Common myeloid progenitor, CD34-positive (primary cell): ENCODE results near the gene CDC42EP1. TPM values are rescaled to one million over a fixed set of nuclear protein-coding genes. Genes with fewer than 3 reads are reported as not detected.

Experiments used
- CTCF ChIA-PET: fragments of 350-600 bp; sonication (Branson Sonifier 250); formaldehyde crosslinking; loops from one replicate; lab custom pipeline; 2021; ENCODE audit warnings: antibody characterized with exemption; lab: Charles Lee
- POLR2A ChIA-PET: fragments of 350-600 bp; sonication (Branson Sonifier 250); formaldehyde crosslinking; loops from one replicate; lab custom pipeline; 2021; ENCODE audit warnings: antibody characterized with exemption; lab: Charles Lee
- DNase-seq, 3 donors: peaks; one replicate each; pipeline versions ENCODE4 v3.0.0 to v3.0.0-alpha.2; 2013
- H3K27ac ChIP-seq, 2 experiments: 1 replicate in 1 of 2; 2 replicates in 1 of 2; pipeline ENCODE4 v1.7.0; 2013; ENCODE audit warnings: inconsistent platforms in 2 of 2, low read length in 2 of 2, mild to moderate bottlenecking in 2 of 2, low read depth in 1 of 2, moderate library complexity in 1 of 2; ENCODE audit not compliant: severe bottlenecking in 2 of 2, insufficient read depth in 1 of 2, poor library complexity in 1 of 2
- H3K27me3 ChIP-seq, 5 experiments: replicated peaks in 2 of 5; 1 replicate in 3 of 5; 2 replicates in 2 of 5; pipeline versions ENCODE4 v1.6.1 to v1.7.0; 2013; ENCODE audit warnings: low read length in 4 of 5, mild to moderate bottlenecking in 2 of 5, moderate library complexity in 2 of 5, inconsistent platforms in 1 of 5; ENCODE audit not compliant: insufficient read depth in 5 of 5, control insufficient read depth in 4 of 5
- H3K36me3 ChIP-seq, 4 experiments: 1 replicate in 2 of 4; 2 replicates in 2 of 4; pipeline versions ENCODE4 v1.6.1 to v1.7.0; 2013; ENCODE audit warnings: low read length in 3 of 4, control low read depth in 1 of 4, mild to moderate bottlenecking in 1 of 4; ENCODE audit not compliant: control insufficient read depth in 4 of 4, insufficient read depth in 4 of 4
- H3K4me1 ChIP-seq, 4 experiments: 1 replicate in 3 of 4; 2 replicates in 1 of 4; pipeline versions ENCODE4 v1.6.1 to v1.7.1; 2013; ENCODE audit warnings: low read length in 3 of 4, mild to moderate bottlenecking in 3 of 4, control low read depth in 1 of 4, inconsistent platforms in 1 of 4, moderate library complexity in 1 of 4; ENCODE audit not compliant: control insufficient read depth in 4 of 4, insufficient read depth in 4 of 4; ENCODE audit errors: control extremely low read depth in 1 of 4
- H3K4me3 ChIP-seq, 7 experiments: 1 replicate in 4 of 7; 2 replicates in 3 of 7; pipeline versions ENCODE4 v1.5.1 to v1.7.0; 2013; ENCODE audit warnings: mild to moderate bottlenecking in 7 of 7, low read length in 6 of 7, moderate library complexity in 6 of 7, inconsistent platforms in 2 of 7, low read depth in 2 of 7, control low read depth in 1 of 7; ENCODE audit not compliant: insufficient read depth in 4 of 7, control insufficient read depth in 1 of 7; ENCODE audit errors: extremely low read depth in 1 of 7
- H3K9me3 ChIP-seq, 5 experiments: 1 replicate in 4 of 5; 2 replicates in 1 of 5; pipeline versions ENCODE4 v1.6.1 to v1.7.1; 2013; ENCODE audit warnings: low read length in 4 of 5, mild to moderate bottlenecking in 2 of 5, inconsistent platforms in 1 of 5, low read depth in 1 of 5, moderate library complexity in 1 of 5; ENCODE audit not compliant: control insufficient read depth in 4 of 5, insufficient read depth in 2 of 5; ENCODE audit errors: control extremely low read depth in 1 of 5
- WGBS: methylation state at CpG from one replicate; pipeline ENCODE4 v1.1.5; 2013; ENCODE audit not compliant: insufficient coverage; 5-methylcytosine and 5-hydroxymethylcytosine counted together
- polyA plus RNA-seq: library from polyadenylated mRNA; unstranded; fragments of 120-200 nt; gene quantifications from one replicate; pipeline ENCODE4 v1.2.1, GENCODE V29; 2013

Gene CDC42EP1, protein sequence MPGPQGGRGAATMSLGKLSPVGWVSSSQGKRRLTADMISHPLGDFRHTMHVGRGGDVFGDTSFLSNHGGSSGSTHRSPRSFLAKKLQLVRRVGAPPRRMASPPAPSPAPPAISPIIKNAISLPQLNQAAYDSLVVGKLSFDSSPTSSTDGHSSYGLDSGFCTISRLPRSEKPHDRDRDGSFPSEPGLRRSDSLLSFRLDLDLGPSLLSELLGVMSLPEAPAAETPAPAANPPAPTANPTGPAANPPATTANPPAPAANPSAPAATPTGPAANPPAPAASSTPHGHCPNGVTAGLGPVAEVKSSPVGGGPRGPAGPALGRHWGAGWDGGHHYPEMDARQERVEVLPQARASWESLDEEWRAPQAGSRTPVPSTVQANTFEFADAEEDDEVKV
- 0.09 TPM for polyA plus RNA-seq

- CTCF ChIA-PET, result interaction anchor here (2.0 to 22.0 kb wide), 2 partner anchors 15 to 38 kb away, joined by 6 to 515 read pairs; no protein-coding TSS in a partner anchor
These were observed at the start of gene CDC42EP1 for GRCh38 chr22:37559901-37560607. Gene CDC42EP1, plus strand, starts transcription at chr22:37560480. Its CDS starts 5,870 bp downstream, at chr22:37566350.

DNA sequence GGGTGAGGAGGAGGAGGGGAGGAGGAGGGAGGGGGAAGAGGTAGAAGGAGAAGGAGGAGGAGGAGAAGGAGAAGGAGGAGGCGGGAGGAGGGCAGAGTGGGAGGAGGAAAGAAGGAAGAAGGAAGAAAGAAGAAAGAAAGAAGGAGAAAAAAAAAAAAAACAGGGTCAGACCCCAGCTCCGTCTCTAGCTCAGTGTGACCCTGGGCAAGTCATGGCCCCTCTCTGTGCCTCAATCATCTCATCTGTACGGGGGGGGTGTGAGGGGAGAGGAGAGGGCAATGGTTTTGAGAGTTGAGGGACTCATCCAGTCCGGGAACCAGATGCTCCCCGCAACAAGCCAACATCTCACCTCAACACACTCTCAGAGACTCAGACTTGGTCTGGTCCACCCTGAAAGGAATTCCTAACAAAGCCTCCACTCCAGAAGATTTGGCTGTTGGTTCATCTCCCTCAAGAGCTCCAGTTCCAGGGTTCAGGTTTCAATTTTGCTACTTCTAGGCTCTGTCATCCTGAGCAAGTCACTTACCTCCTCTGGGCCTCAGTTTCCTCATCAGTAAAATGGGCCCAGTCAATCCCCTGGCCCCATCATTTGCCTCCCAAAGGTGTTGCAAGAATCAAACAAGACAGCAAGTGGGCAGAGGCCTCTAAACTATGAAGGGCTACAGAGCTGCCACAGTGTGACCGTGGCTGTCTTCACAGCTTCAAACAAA lies 48.7 kb upstream of the CDC42EP1 start:
- WGBS, result 100% methylated on average over 1 of the region's 6 CpGs
- no peak for DNase-seq
- H3K4me3 ChIP-seq, result no peak overlapping the region
- no peaks in the 10 kb centered on the region for H3K9me3 ChIP-seq
- POLR2A ChIA-PET, result interaction anchor here (0.6 kb wide), 1 partner anchor 192 kb away, joined by 7 read pairs; no protein-coding TSS in a partner anchor
- no peaks in the 10 kb centered on the region for H3K36me3 ChIP-seq
- H3K4me1 ChIP-seq, result peaks cover 0 to 14% (median 0%) of the 10 kb centered on the region in 4 experiments
- H3K27me3 ChIP-seq, result no peaks in the 10 kb centered on the region
- CTCF ChIA-PET, result interaction anchor here (1.1 to 8.8 kb wide), 2 partner anchors 15 to 81 kb away, joined by 3 to 66 read pairs; no protein-coding TSS in a partner anchor
- H3K27ac ChIP-seq, result no peak overlapping the region

More at GRCh38 chr22:37559901-37560607, at the start of gene CDC42EP1:
- peak within 1 kb of the TSS in 1 of 2 experiments; percentile 49 for H3K27ac ChIP-seq
- no peak for DNase-seq
- no peaks in the 10 kb centered on the region for H3K9me3 ChIP-seq
- 3% methylated on average over 51 of the region's 76 CpGs for WGBS
- no peaks in the 10 kb centered on the region for H3K36me3 ChIP-seq
- POLR2A ChIA-PET, result interaction anchor here (1.0 kb wide), 1 partner anchor 12 kb away, joined by 3 read pairs; no protein-coding TSS in a partner anchor
- peaks cover 3 to 70% (median 25%) of the 10 kb centered on the region in 5 experiments for H3K27me3 ChIP-seq
- peaks cover 0 to 31% (median 20%) of the 10 kb centered on the region in 4 experiments for H3K4me1 ChIP-seq
- peak within 1 kb of the TSS in 4 of 7 experiments; percentile 36 to 60 (median 51) for H3K4me3 ChIP-seq

GRCh38 chr22:37514526-37515051 lies 45.7 kb upstream of the CDC42EP1 start:
- Histone ChIP-seq H3K4me3 (no peak overlapping the region), H3K9me3 (no peaks in the 10 kb centered on the region), H3K27ac (no peak overlapping the region), H3K36me3 (no peaks in the 10 kb centered on the region), H3K27me3 (peaks cover 0 to 19% (median 6%) of the 10 kb centered on the region in 5 experiments), H3K4me1 (peaks cover 0 to 24% (median 11%) of the 10 kb centered on the region in 4 experiments)
- no peak for DNase-seq
- POLR2A ChIA-PET, result no interaction called here
- WGBS, result 96% methylated on average over 9 of the region's 15 CpGs
- CTCF ChIA-PET, result no interaction called here

DNA sequence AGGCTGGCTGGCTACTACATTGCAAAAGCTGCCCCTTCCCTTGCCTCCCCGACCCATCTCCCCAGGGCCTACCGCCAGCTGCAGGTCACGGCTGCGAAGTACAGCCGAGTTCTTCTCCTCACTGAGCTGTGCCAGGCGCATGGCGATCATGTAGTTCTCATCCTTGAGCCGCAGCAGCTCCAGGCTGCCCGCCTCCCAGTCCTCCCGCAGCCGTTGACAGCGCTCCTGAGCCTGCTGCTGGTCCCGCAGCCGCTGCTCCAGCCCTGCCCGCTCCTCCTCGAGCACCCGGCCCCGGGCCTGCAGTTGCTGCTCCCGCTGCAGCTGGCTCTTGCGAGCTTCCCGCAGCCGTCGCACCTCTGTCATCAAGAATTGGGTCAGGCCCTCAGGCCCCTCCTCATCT lies 44.4 kb upstream of the CDC42EP1 start:
- no peak overlapping the region for H3K27ac ChIP-seq
- H3K4me1 ChIP-seq, result peaks cover 0 to 27% (median 14%) of the 10 kb centered on the region in 4 experiments
- H3K36me3 ChIP-seq, result no peaks in the 10 kb centered on the region
- H3K9me3 ChIP-seq, result no peaks in the 10 kb centered on the region
- WGBS, result 95% methylated on average over 20 of the region's 23 CpGs
- ChIA-PET CTCF (interaction anchor here (0.9 to 1.1 kb wide), 2 partner anchors 9 to 22 kb away, joined by 4 to 5 read pairs; no protein-coding TSS in a partner anchor), POLR2A (no interaction called here)
- no peak overlapping the region for H3K4me3 ChIP-seq
- no peak for DNase-seq
- H3K27me3 ChIP-seq, result peaks cover 0 to 26% (median 8%) of the 10 kb centered on the region in 5 experiments

- H3K9me3 ChIP-seq, result no peaks in the 10 kb centered on the region
- H3K27ac ChIP-seq, result no peak overlapping the region
- peaks cover 0 to 26% (median 8%) of the 10 kb centered on the region in 5 experiments for H3K27me3 ChIP-seq
- no CpG with 5 or more reads among the region's 1 CpG for WGBS
- no peak overlapping the region for H3K4me3 ChIP-seq
- peaks cover 0 to 27% (median 15%) of the 10 kb centered on the region in 4 experiments for H3K4me1 ChIP-seq
- no peaks in the 10 kb centered on the region for H3K36me3 ChIP-seq
- CTCF ChIA-PET, result interaction anchor here (0.9 to 1.1 kb wide), 2 partner anchors 10 to 23 kb away, joined by 4 to 5 read pairs; no protein-coding TSS in a partner anchor
- POLR2A ChIA-PET, result no interaction called here
- DNase-seq, result no peak
These were observed 43.8 kb upstream of the CDC42EP1 start for GRCh38 chr22:37516456-37516855.

- no peak overlapping the region for H3K27ac ChIP-seq
- DNase-seq, result no peak
- WGBS, result 97% methylated on average over 9 of the region's 15 CpGs
- no peaks in the 10 kb centered on the region for H3K36me3 ChIP-seq
- H3K27me3 ChIP-seq, result peaks cover 0 to 26% (median 8%) of the 10 kb centered on the region in 5 experiments
- H3K9me3 ChIP-seq, result no peaks in the 10 kb centered on the region
- no peak overlapping the region for H3K4me3 ChIP-seq
- ChIA-PET CTCF (interaction anchor here (1.2 to 1.9 kb wide), 2 partner anchors 11 to 22 kb away, joined by 3 to 4 read pairs; no protein-coding TSS in a partner anchor), POLR2A (interaction anchor here (0.8 kb wide), 1 partner anchor 9 kb away, joined by 3 read pairs; no protein-coding TSS in a partner anchor)
- peaks cover 0 to 20% (median 15%) of the 10 kb centered on the region in 4 experiments for H3K4me1 ChIP-seq
These were observed 42.3 kb upstream of the CDC42EP1 start for GRCh38 chr22:37517826-37518450.
